Measurements from ENCODE around the gene MAP1LC3B. TPM values are rescaled to one million over a fixed set of nuclear protein-coding genes. Genes with fewer than 3 reads are reported as not detected.

MAP1LC3B gene
- 10 to 100 TPM; 51.3 to 90.4 (median 53.3) TPM for total RNA-seq
- 67.8 TPM for total RNA-seq (2013)
- 22.9 to 158 (median 52.6) reads per million in 29 experiments for total RNA-seq

GRCh38 chr16:87391950-87392820 lies at the start of gene MAP1LC3B:
Gene MAP1LC3B, plus strand, starts transcription at chr16:87392336. Its CDS starts 92 bp downstream, at chr16:87392428.
- DNase-seq (peak; percentile 87 to 100 (median 97)), ATAC-seq (replicated peaks in 1 of 4) (peak; percentile 73 to 80 (median 76))
- POLR2A ChIA-PET: interaction anchor here (1.1 to 2.5 kb wide), 2 partner anchors 9 kb away, joined by 3 to 11 read pairs; partner anchors contain the start of gene FBXO31 (in 2 of the 2)
- no peaks in the 10 kb centered on the region for H3K9me3 ChIP-seq
- peaks cover 23 to 46% of the 10 kb centered on the region in 2 experiments for H3K4me1 ChIP-seq (ENCODE audit: control insufficient read depth in 1 of 2, extremely low read depth in 1 of 2, insufficient read depth in 2 of 2, low read length in 2 of 2)
- peak within 1 kb of the TSS; percentile 52 to 62 for H3K4me3 ChIP-seq (ENCODE audit: control insufficient read depth in 1 of 2, extremely low read depth in 1 of 2, low read length in 1 of 2)
- H3K4me3 Mint-ChIP-seq: peak within 1 kb of the TSS; percentile 89 to 93 (median 93)
- peaks cover 51 to 60% (median 59%) of the 10 kb centered on the region in 3 donors for H3K4me1 Mint-ChIP-seq
- no peaks in the 10 kb centered on the region for H3K9me3 Mint-ChIP-seq
- CTCF ChIA-PET: no interaction called here
- under 1% methylated on average over 112 of the region's 113 CpGs for WGBS (ENCODE audit: insufficient coverage)
- peaks cover 0 to 4% of the 10 kb centered on the region in 2 donors for H3K36me3 ChIP-seq (ENCODE audit: control insufficient read depth in 2 of 2, extremely low read depth in 1 of 2, insufficient read depth in 1 of 2, low read length in 1 of 2)
- peak within 1 kb of the TSS; percentile 93 to 95 for H3K27ac Mint-ChIP-seq
- H3K27ac ChIP-seq (ENCODE audit: low read length): peak within 1 kb of the TSS; percentile 43
- H3K27me3 Mint-ChIP-seq: no peaks in the 10 kb centered on the region
- H3K27me3 ChIP-seq (replicated peaks in 1 of 2; ENCODE audit: control insufficient read depth in 2 of 2, extremely low read depth in 1 of 2, insufficient read depth in 2 of 2, low read length in 1 of 2): no peaks in the 10 kb centered on the region
- H3K36me3 Mint-ChIP-seq: peaks cover 6% of the 10 kb centered on the region

- Histone ChIP-seq H3K4me3 (ENCODE audit: control insufficient read depth in 1 of 2, extremely low read depth in 1 of 2, low read length in 1 of 2) (no peak overlapping the region), H3K27ac (ENCODE audit: low read length) (no peak overlapping the region), H3K36me3 (ENCODE audit: control insufficient read depth in 2 of 2, extremely low read depth in 1 of 2, insufficient read depth in 1 of 2, low read length in 1 of 2) (peaks cover 27 to 49% of the 10 kb centered on the region in 2 donors), H3K27me3 (replicated peaks in 1 of 2; ENCODE audit: control insufficient read depth in 2 of 2, extremely low read depth in 1 of 2, insufficient read depth in 2 of 2, low read length in 1 of 2) (no peaks in the 10 kb centered on the region), H3K4me1 (ENCODE audit: control insufficient read depth in 1 of 2, extremely low read depth in 1 of 2, insufficient read depth in 2 of 2, low read length in 2 of 2) (peaks cover 0 to 28% of the 10 kb centered on the region in 2 experiments), H3K9me3 (no peaks in the 10 kb centered on the region)
- H3K27me3 Mint-ChIP-seq: no peaks in the 10 kb centered on the region
- DNase-seq: no peak
- ChIA-PET CTCF (no interaction called here), POLR2A (no interaction called here)
- peaks cover 38% of the 10 kb centered on the region for H3K36me3 Mint-ChIP-seq
- no peak overlapping the region for H3K27ac Mint-ChIP-seq
- H3K9me3 Mint-ChIP-seq: no peaks in the 10 kb centered on the region
- H3K4me1 Mint-ChIP-seq: peaks cover 22 to 37% (median 33%) of the 10 kb centered on the region in 3 donors
- ATAC-seq (replicated peaks in 1 of 4): no peak
- 98% methylated on average over 15 of the region's 20 CpGs for WGBS (ENCODE audit: insufficient coverage)
- no peak overlapping the region for H3K4me3 Mint-ChIP-seq
Measured at GRCh38 chr16:87342504-87342903, 49.6 kb upstream of the MAP1LC3B start.

- WGBS (ENCODE audit: insufficient coverage): 88% methylated on average over 24 of the region's 26 CpGs
- Histone ChIP-seq H3K4me3 (ENCODE audit: control insufficient read depth in 1 of 2, extremely low read depth in 1 of 2, low read length in 1 of 2) (no peak overlapping the region), H3K27me3 (replicated peaks in 1 of 2; ENCODE audit: control insufficient read depth in 2 of 2, extremely low read depth in 1 of 2, insufficient read depth in 2 of 2, low read length in 1 of 2) (no peaks in the 10 kb centered on the region), H3K27ac (ENCODE audit: low read length) (no peak overlapping the region), H3K9me3 (no peaks in the 10 kb centered on the region), H3K4me1 (ENCODE audit: control insufficient read depth in 1 of 2, extremely low read depth in 1 of 2, insufficient read depth in 2 of 2, low read length in 2 of 2) (peaks cover 0 to 28% of the 10 kb centered on the region in 2 experiments), H3K36me3 (ENCODE audit: control insufficient read depth in 2 of 2, extremely low read depth in 1 of 2, insufficient read depth in 1 of 2, low read length in 1 of 2) (peaks cover 27 to 52% of the 10 kb centered on the region in 2 donors)
- Mint-ChIP-seq H3K4me1 (peaks cover 20 to 34% (median 28%) of the 10 kb centered on the region in 3 donors), H3K36me3 (peaks cover 35% of the 10 kb centered on the region), H3K27me3 (no peaks in the 10 kb centered on the region), H3K4me3 (peak overlapping the region in 1 of 3 donors; percentile 77), H3K27ac (peak overlapping the region; percentile 31 to 64), H3K9me3 (no peaks in the 10 kb centered on the region)
- POLR2A ChIA-PET: no interaction called here
- no peak for DNase-seq
- CTCF ChIA-PET: no interaction called here
- ATAC-seq (replicated peaks in 1 of 4): no peak
Measured at GRCh38 chr16:87342978-87343752, 49.0 kb upstream of the MAP1LC3B start.

GRCh38 chr16:87343753-87344050 lies 48.4 kb upstream of the MAP1LC3B start:
- H3K4me3 ChIP-seq (ENCODE audit: control insufficient read depth in 1 of 2, extremely low read depth in 1 of 2, low read length in 1 of 2): no peak overlapping the region
- DNase-seq (no peak), ATAC-seq (replicated peaks in 1 of 4) (no peak)
- H3K27me3 Mint-ChIP-seq: no peaks in the 10 kb centered on the region
- CTCF ChIA-PET: no interaction called here
- H3K27ac Mint-ChIP-seq: peak overlapping the region; percentile 64 to 76
- peaks cover 19 to 34% (median 27%) of the 10 kb centered on the region in 3 donors for H3K4me1 Mint-ChIP-seq
- H3K27ac ChIP-seq (ENCODE audit: low read length): no peak overlapping the region
- peaks cover 34% of the 10 kb centered on the region for H3K36me3 Mint-ChIP-seq
- peaks cover 27 to 52% of the 10 kb centered on the region in 2 donors for H3K36me3 ChIP-seq (ENCODE audit: control insufficient read depth in 2 of 2, extremely low read depth in 1 of 2, insufficient read depth in 1 of 2, low read length in 1 of 2)
- WGBS (ENCODE audit: insufficient coverage): 97% methylated on average over 10 of the region's 11 CpGs
- H3K4me3 Mint-ChIP-seq: peak overlapping the region in 2 of 3 donors; percentile 22 to 77
- no peaks in the 10 kb centered on the region for H3K9me3 Mint-ChIP-seq
- no peaks in the 10 kb centered on the region for H3K9me3 ChIP-seq
- H3K4me1 ChIP-seq (ENCODE audit: control insufficient read depth in 1 of 2, extremely low read depth in 1 of 2, insufficient read depth in 2 of 2, low read length in 2 of 2): peaks cover 0 to 28% of the 10 kb centered on the region in 2 experiments
- H3K27me3 ChIP-seq (replicated peaks in 1 of 2; ENCODE audit: control insufficient read depth in 2 of 2, extremely low read depth in 1 of 2, insufficient read depth in 2 of 2, low read length in 1 of 2): no peaks in the 10 kb centered on the region
- POLR2A ChIA-PET: no interaction called here

GRCh38 chr16:87344165-87344930 lies 47.8 kb upstream of the MAP1LC3B start:
- Histone ChIP-seq H3K27me3 (replicated peaks in 1 of 2; ENCODE audit: control insufficient read depth in 2 of 2, extremely low read depth in 1 of 2, insufficient read depth in 2 of 2, low read length in 1 of 2) (no peaks in the 10 kb centered on the region), H3K9me3 (no peaks in the 10 kb centered on the region), H3K4me1 (ENCODE audit: control insufficient read depth in 1 of 2, extremely low read depth in 1 of 2, insufficient read depth in 2 of 2, low read length in 2 of 2) (peaks cover 0 to 28% of the 10 kb centered on the region in 2 experiments), H3K27ac (ENCODE audit: low read length) (peak overlapping the region; percentile 29), H3K36me3 (ENCODE audit: control insufficient read depth in 2 of 2, extremely low read depth in 1 of 2, insufficient read depth in 1 of 2, low read length in 1 of 2) (peaks cover 23 to 45% of the 10 kb centered on the region in 2 donors), H3K4me3 (ENCODE audit: control insufficient read depth in 1 of 2, extremely low read depth in 1 of 2, low read length in 1 of 2) (no peak overlapping the region)
- Mint-ChIP-seq H3K9me3 (no peaks in the 10 kb centered on the region), H3K4me3 (peak overlapping the region in 2 of 3 donors; percentile 37 to 77), H3K36me3 (peaks cover 32% of the 10 kb centered on the region), H3K27ac (peak overlapping the region; percentile 71 to 76), H3K27me3 (no peaks in the 10 kb centered on the region), H3K4me1 (peaks cover 16 to 32% (median 26%) of the 10 kb centered on the region in 3 donors)
- WGBS (ENCODE audit: insufficient coverage): 91% methylated on average over 31 of the region's 34 CpGs
- ChIA-PET CTCF (interaction anchor here in 1 of 2 donors (0.7 kb wide), 1 partner anchor 40 kb away, joined by 5 read pairs; no protein-coding TSS in a partner anchor), POLR2A (interaction anchor here in 1 of 2 donors (0.6 kb wide), 1 partner anchor 39 kb away, joined by 3 read pairs; the partner anchor contains the start of gene FBXO31)
- no peak for DNase-seq
- ATAC-seq (replicated peaks in 1 of 4): peak in 2 of 4 experiments; percentile 2 to 17

All from T-cell (primary cell).